Thyroid gland (tissue), 4 donors: ENCODE results near the gene CHCHD6. TPM values are rescaled to one million over a fixed set of nuclear protein-coding genes. Genes with fewer than 3 reads are reported as not detected.

Experiments used
- DNase-seq, 2 donors: peaks; one replicate each; pipeline ENCODE4 v3.0.0-alpha.2; 2019
- H3K27ac ChIP-seq, 3 donors: fragments of 200-600 bp; sonication (generic); 1 replicate in 2 of 3; 2 replicates in 1 of 3; pipeline ENCODE4 v1.5.1; 2016 to 2019; ENCODE audit warnings: mild to moderate bottlenecking in 1 of 3, moderate library complexity in 1 of 3
- H3K27me3 ChIP-seq: fragments of 200-600 bp; sonication (generic); one replicate; pipeline ENCODE4 v1.5.1; 2019
- H3K36me3 ChIP-seq, 2 donors: fragments of 200-600 bp; sonication (generic); one replicate each; pipeline ENCODE4 v1.5.1; 2016 to 2019
- H3K4me1 ChIP-seq, 2 donors: fragments of 200-600 bp; sonication (generic); one replicate each; pipeline ENCODE4 v1.5.1; 2017 to 2019
- H3K4me3 ChIP-seq, 3 donors: fragments of 200-600 bp; sonication (generic); replicated peaks in 1 of 3; 1 replicate in 2 of 3; 2 replicates in 1 of 3; pipeline ENCODE4 v1.5.1; 2016; ENCODE audit warnings: mild to moderate bottlenecking in 1 of 3
- H3K9me3 ChIP-seq: fragments of 200-600 bp; sonication (generic); one replicate; pipeline ENCODE4 v1.5.1; 2017
- POLR2A ChIP-seq, 2 donors: fragments of 450-650 bp; IDR thresholded peaks; one replicate each; pipeline ENCODE4 v1.6.1; 2017; ENCODE audit warnings: antibody characterized with exemption in 2 of 2, mild to moderate bottlenecking in 2 of 2, moderate library complexity in 1 of 2
- WGBS, 2 donors: methylation state at CpG; one replicate each; pipeline ENCODE4 v1.1.5; 2017; 5-methylcytosine and 5-hydroxymethylcytosine counted together
- intact Hi-C: fragments of 100-400 bp; cut with DNase I; formaldehyde crosslinking; loops from one replicate; pipeline ENCODE4 v1.15.1; 2023
- total RNA-seq, 4 donors: library from RNA; depleted of rRNA; stranded (reverse); fragments of >200 nt; gene quantifications; one replicate each; pipeline ENCODE4 v1.2.3, GENCODE V29; 2016
- TF ChIP-seq, protein P1 (sequence below), 6 experiments: fragments of 200-600 bp in 3 of 6; fragments of 450-650 bp in 3 of 6; sonication (generic) in 3 of 6; IDR thresholded peaks; one replicate each; pipeline ENCODE4 v1.5.1; 2016 to 2019; ENCODE audit warnings: antibody characterized with exemption in 6 of 6, mild to moderate bottlenecking in 2 of 6, inconsistent platforms in 1 of 6, moderate library complexity in 1 of 6

CHCHD6 gene
- total RNA-seq, 4 donors from 2014 or later: 22.9 to 27.8 (median 24.4) TPM

GRCh38 chr3:126691765-126692164 is 12.3 kb upstream of the CHCHD6 start:
- intact Hi-C loops: no loop called here
- no peaks in the 10 kb centered on the region for H3K9me3 ChIP-seq
- H3K4me3 ChIP-seq: no peak overlapping the region
- DNase-seq: no peak
- WGBS, 2 donors: 83 to 84% methylated on average over 4 of the region's 4 CpGs
- no peaks in the 10 kb centered on the region for H3K36me3 ChIP-seq
- no peak overlapping the region for H3K27ac ChIP-seq
- no peaks in the 10 kb centered on the region for H3K27me3 ChIP-seq
- no peak for TF ChIP-seq POLR2A (IDR thresholded peaks at IDR 0.05)
- TF ChIP-seq, protein P1, sequence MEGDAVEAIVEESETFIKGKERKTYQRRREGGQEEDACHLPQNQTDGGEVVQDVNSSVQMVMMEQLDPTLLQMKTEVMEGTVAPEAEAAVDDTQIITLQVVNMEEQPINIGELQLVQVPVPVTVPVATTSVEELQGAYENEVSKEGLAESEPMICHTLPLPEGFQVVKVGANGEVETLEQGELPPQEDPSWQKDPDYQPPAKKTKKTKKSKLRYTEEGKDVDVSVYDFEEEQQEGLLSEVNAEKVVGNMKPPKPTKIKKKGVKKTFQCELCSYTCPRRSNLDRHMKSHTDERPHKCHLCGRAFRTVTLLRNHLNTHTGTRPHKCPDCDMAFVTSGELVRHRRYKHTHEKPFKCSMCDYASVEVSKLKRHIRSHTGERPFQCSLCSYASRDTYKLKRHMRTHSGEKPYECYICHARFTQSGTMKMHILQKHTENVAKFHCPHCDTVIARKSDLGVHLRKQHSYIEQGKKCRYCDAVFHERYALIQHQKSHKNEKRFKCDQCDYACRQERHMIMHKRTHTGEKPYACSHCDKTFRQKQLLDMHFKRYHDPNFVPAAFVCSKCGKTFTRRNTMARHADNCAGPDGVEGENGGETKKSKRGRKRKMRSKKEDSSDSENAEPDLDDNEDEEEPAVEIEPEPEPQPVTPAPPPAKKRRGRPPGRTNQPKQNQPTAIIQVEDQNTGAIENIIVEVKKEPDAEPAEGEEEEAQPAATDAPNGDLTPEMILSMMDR (IDR thresholded peaks at IDR 0.05): no peak
- H3K4me1 ChIP-seq: peaks cover 0 to 2% of the 10 kb centered on the region in 2 donors

GRCh38 chr3:126692858-126693257 is 11.2 kb upstream of the CHCHD6 start:
- TF ChIP-seq, protein P1 (IDR thresholded peaks at IDR 0.05): no peak
- TF ChIP-seq POLR2A (IDR thresholded peaks at IDR 0.05): no peak
- H3K4me1 ChIP-seq: peaks cover 5 to 8% of the 10 kb centered on the region in 2 donors
- H3K27me3 ChIP-seq: no peaks in the 10 kb centered on the region
- intact Hi-C loops: no loop called here
- H3K27ac ChIP-seq: no peak overlapping the region
- no peaks in the 10 kb centered on the region for H3K9me3 ChIP-seq
- DNase-seq: no peak
- 35 to 55% methylated on average over 3 to 5 of the region's 5 CpGs for WGBS, 2 donors
- H3K4me3 ChIP-seq: no peak overlapping the region
- no peaks in the 10 kb centered on the region for H3K36me3 ChIP-seq

GRCh38 chr3:126693921-126694320 is 10.1 kb upstream of the CHCHD6 start:
- no peaks in the 10 kb centered on the region for H3K9me3 ChIP-seq
- H3K27me3 ChIP-seq: no peaks in the 10 kb centered on the region
- no peak for TF ChIP-seq POLR2A (IDR thresholded peaks at IDR 0.05)
- TF ChIP-seq, protein P1 (IDR thresholded peaks at IDR 0.05): no peak
- intact Hi-C loops: no loop called here
- 43 to 52% methylated on average over 3 of the region's 3 CpGs for WGBS, 2 donors
- H3K27ac ChIP-seq: no peak overlapping the region
- H3K4me3 ChIP-seq: no peak overlapping the region
- no peaks in the 10 kb centered on the region for H3K36me3 ChIP-seq
- DNase-seq: no peak
- peaks cover 5 to 8% of the 10 kb centered on the region in 2 donors for H3K4me1 ChIP-seq

DNA sequence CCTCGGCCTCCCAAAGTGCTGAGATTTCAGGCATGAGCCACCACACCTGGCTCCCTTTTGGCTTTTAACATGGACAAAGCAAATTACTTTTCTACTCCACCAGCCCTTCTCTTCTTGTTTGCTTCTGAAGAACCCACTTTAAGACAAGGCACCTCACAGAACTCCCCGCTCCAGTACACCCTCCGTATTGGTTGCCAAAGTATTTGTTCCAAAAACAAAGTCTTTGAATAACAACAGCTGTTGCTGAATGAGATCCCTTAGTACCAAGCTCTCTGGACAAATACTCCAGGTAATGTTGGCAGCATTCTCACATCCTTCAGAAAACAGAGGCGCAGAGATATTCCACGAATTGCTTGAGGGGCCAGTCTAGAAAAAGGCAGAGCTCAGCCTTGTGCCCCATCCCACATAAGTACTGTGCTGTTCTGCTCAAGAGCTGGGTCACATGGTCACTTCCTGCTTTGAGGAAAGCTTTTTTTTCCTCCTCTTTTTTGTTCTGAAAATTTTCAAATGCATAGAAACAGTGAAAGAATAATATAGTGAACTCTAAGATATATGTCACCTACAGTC is 7.3 kb upstream of the CHCHD6 start:
- intact Hi-C loops: no loop called here
- no peaks in the 10 kb centered on the region for H3K27me3 ChIP-seq
- H3K4me3 ChIP-seq: no peak overlapping the region
- peak; percentile 73 to 76 for DNase-seq
- no peaks in the 10 kb centered on the region for H3K36me3 ChIP-seq
- H3K27ac ChIP-seq: peak overlapping the region; percentile 39 to 59 (median 50)
- WGBS, 2 donors: 30 to 36% methylated on average over 5 of the region's 5 CpGs
- peaks cover 5 to 8% of the 10 kb centered on the region in 2 donors for H3K4me1 ChIP-seq
- TF ChIP-seq POLR2A (IDR thresholded peaks at IDR 0.05): no peak
- TF ChIP-seq, protein P1 (IDR thresholded peaks at IDR 0.05): no peak
- H3K9me3 ChIP-seq: no peaks in the 10 kb centered on the region

DNA sequence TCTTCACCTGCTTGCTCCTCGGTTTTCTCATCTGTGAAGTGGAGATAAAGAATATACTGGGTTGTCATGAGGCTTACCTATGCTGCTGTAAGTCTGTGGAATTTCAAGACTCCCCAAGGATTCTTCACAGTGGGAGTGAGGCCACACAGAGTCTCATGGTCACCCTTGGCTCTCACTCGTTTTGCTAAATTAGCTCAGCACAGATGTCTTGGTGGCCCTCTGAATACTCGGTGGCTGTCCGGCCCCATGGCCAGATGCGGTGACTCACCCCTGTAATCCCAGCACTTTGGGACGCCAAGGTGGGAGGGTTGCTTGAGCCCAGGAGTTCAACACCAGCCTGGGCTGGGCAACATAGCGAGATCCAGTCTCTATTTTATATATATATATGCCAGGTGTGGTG is 5.0 kb upstream of the CHCHD6 start:
- TF ChIP-seq, protein P1 (IDR thresholded peaks at IDR 0.05): no peak
- no peak for TF ChIP-seq POLR2A (IDR thresholded peaks at IDR 0.05)
- intact Hi-C loops: no loop called here
- no peaks in the 10 kb centered on the region for H3K9me3 ChIP-seq
- peaks cover 5 to 8% of the 10 kb centered on the region in 2 donors for H3K4me1 ChIP-seq
- H3K36me3 ChIP-seq: no peaks in the 10 kb centered on the region
- no peak overlapping the region for H3K27ac ChIP-seq
- H3K4me3 ChIP-seq: no peak overlapping the region
- WGBS, 2 donors: 84 to 88% methylated on average over 7 of the region's 7 CpGs
- no peak for DNase-seq
- no peaks in the 10 kb centered on the region for H3K27me3 ChIP-seq
